ENCODE data around the gene DRAXIN.

- TF ChIP-seq POLR2AphosphoS5 (IDR thresholded peaks at IDR 0.05; ENCODE audit: low read depth, low read length): no peak
- TF ChIP-seq POU2F2 (IDR thresholded peaks at IDR 0.05; ENCODE audit: low read depth, low read length): no peak
Measured at GRCh38 chr1:11693024-11693590, 1.6 kb downstream of the DRAXIN start.
